HCT116 (cell line): ENCODE measurements around the gene CAMK2N2. TPM values are rescaled to one million over a fixed set of nuclear protein-coding genes. Genes with fewer than 3 reads are reported as not detected.

Experiments
- ATAC-seq: fragments of 200-7000 bp; cut with Tn5 transposase; 2 replicates; pipeline ENCODE4 v1.9.1; 2020; ENCODE audit warnings: mild to moderate bottlenecking, moderate library complexity
- BruUV-seq: library from RNA; stranded (reverse); fragments of 400-500 nt; replicated peaks from 2 replicates; lab custom pipeline; 2021; lab: Mats Ljungman, UMichigan
- CTCF ChIA-PET: fragments of 300-600 bp; sonication (Branson Sonifier 250); formaldehyde crosslinking; loops from one replicate; lab custom pipeline; 2021; ENCODE audit warnings: antibody characterized with exemption; lab: Charles Lee
- POLR2A ChIA-PET: fragments of 300-600, 350-600 bp; sonication (Branson Sonifier 250); formaldehyde crosslinking; loops from one replicate; lab custom pipeline; 2021; ENCODE audit warnings: antibody characterized with exemption; lab: Charles Lee
- RAD21 ChIA-PET, 2 experiments: fragments of 300-600 bp; sonication (Branson Sonifier 250); formaldehyde crosslinking; loops; one replicate each; lab custom pipeline; 2023; ENCODE audit warnings: low total read pairs in 2 of 2; ENCODE audit not compliant: uncharacterized antibody in 2 of 2, unreplicated experiment in 2 of 2, low non-redundant PET in 1 of 2; lab: Charles Lee
- DNase-seq: peaks from one replicate; pipeline ENCODE4 v3.0.0-alpha.2; 2010; ENCODE audit warnings: low read depth, low spot score
- H2AFZ ChIP-seq: fragments of 200-600 bp; shearing (Covaris generic), sonication (generic); 2 replicates; pipeline ENCODE4 v1.6.1; 2017; ENCODE audit warnings: low read depth, mixed run types, mixed read lengths, antibody characterized with exemption, low read length; ENCODE audit not compliant: poor library complexity, severe bottlenecking
- H3K27ac ChIP-seq: 2 replicates; pipeline ENCODE4 v1.5.1; 2012; ENCODE audit warnings: low read depth, low read length
- H3K27me3 ChIP-seq: fragments of 200-600 bp; sonication (generic); 2 replicates; pipeline ENCODE4 v1.6.1; 2016; ENCODE audit warnings: mixed run types, low read length, mixed read lengths; ENCODE audit not compliant: insufficient read depth
- H3K36me3 ChIP-seq, 2 experiments: fragments of 200-500 bp in 1 of 2; fragments of 200-600 bp in 1 of 2; sonication (Bioruptor generic) in 1 of 2; sonication (generic) in 1 of 2; 2 replicates each; pipeline versions ENCODE4 v1.5.1 to v1.6.1; 2014 to 2016; ENCODE audit warnings: low read length in 2 of 2, inconsistent platforms in 1 of 2, mixed read lengths in 1 of 2, mixed run types in 1 of 2; ENCODE audit not compliant: insufficient read depth in 2 of 2, control insufficient read depth in 1 of 2
- H3K4me1 ChIP-seq, 2 experiments: fragments of 200-600 bp in 1 of 2; sonication (generic) in 1 of 2; 2 replicates each; pipeline versions ENCODE4 v1.5.1 to v1.6.1; 2012 to 2017; ENCODE audit warnings: low read length in 2 of 2, inconsistent platforms in 1 of 2, mild to moderate bottlenecking in 1 of 2, mixed read lengths in 1 of 2, mixed run types in 1 of 2, moderate library complexity in 1 of 2; ENCODE audit not compliant: insufficient read depth in 2 of 2, control insufficient read depth in 1 of 2
- H3K4me2 ChIP-seq: fragments of 200-600 bp; sonication (generic); 2 replicates; pipeline ENCODE4 v1.6.1; 2017; ENCODE audit warnings: mixed run types, low read length, mixed read lengths
- H3K4me3 ChIP-seq, 2 experiments: fragments of 200-600 bp in 1 of 2; sonication (generic) in 1 of 2; replicated peaks in 1 of 2; 2 replicates each; pipeline ENCODE4 v1.5.1; 2011 to 2016; ENCODE audit warnings: low read length in 2 of 2, control low read depth in 1 of 2, low read depth in 1 of 2, mild to moderate bottlenecking in 1 of 2, mixed read lengths in 1 of 2, mixed run types in 1 of 2
- H3K79me2 ChIP-seq: fragments of 200-600 bp; sonication (generic); 2 replicates; pipeline ENCODE4 v1.6.1; 2017; ENCODE audit warnings: mild to moderate bottlenecking, mixed run types, low read length, moderate library complexity, mixed read lengths; ENCODE audit not compliant: insufficient read depth
- H3K9ac ChIP-seq: fragments of 200-600 bp; sonication (generic); 2 replicates; pipeline ENCODE4 v1.6.1; 2016; ENCODE audit warnings: low read length, mixed read lengths
- H3K9me2 ChIP-seq: fragments of 200-600 bp; sonication (generic), shearing (Covaris generic); 2 replicates; pipeline ENCODE4 v1.6.1; 2017; ENCODE audit warnings: mixed run types, mild to moderate bottlenecking, moderate library complexity; ENCODE audit not compliant: insufficient read depth
- H3K9me3 ChIP-seq, 2 experiments: fragments of 200-500 bp in 1 of 2; fragments of 200-600 bp in 1 of 2; sonication (Bioruptor generic) in 1 of 2; sonication (generic) in 1 of 2; 2 replicates each; pipeline ENCODE4 v1.6.1; 2014 to 2017; ENCODE audit warnings: low read length in 2 of 2, mixed read lengths in 2 of 2, inconsistent platforms in 1 of 2, low read depth in 1 of 2, mild to moderate bottlenecking in 1 of 2, mixed run types in 1 of 2, moderate library complexity in 1 of 2; ENCODE audit not compliant: control insufficient read depth in 1 of 2, insufficient read depth in 1 of 2
- H4K20me1 ChIP-seq: fragments of 200-600 bp; sonication (generic), shearing (Covaris generic); 2 replicates; pipeline ENCODE4 v1.6.1; 2017; ENCODE audit warnings: mixed run types, mild to moderate bottlenecking, moderate library complexity; ENCODE audit not compliant: insufficient read depth
- CEBPB ChIP-seq: IDR thresholded peaks from 2 replicates; pipeline ENCODE4 v1.6.1; 2012; ENCODE audit warnings: low read depth
- EGR1 ChIP-seq: IDR thresholded peaks from 2 replicates; pipeline ENCODE4 v1.6.1; 2012; ENCODE audit warnings: low read depth
- ELF1 ChIP-seq: IDR thresholded peaks from 2 replicates; pipeline ENCODE4 v1.6.1; 2012; ENCODE audit warnings: low read depth, borderline replicate concordance
- FOSL1 ChIP-seq: IDR thresholded peaks from 2 replicates; pipeline ENCODE4 v1.6.1; 2012; ENCODE audit warnings: low read depth
- POLR2A ChIP-seq: IDR thresholded peaks from 2 replicates; pipeline ENCODE4 v1.7.0; 2011; ENCODE audit warnings: borderline replicate concordance; ENCODE audit not compliant: insufficient read depth, insufficient read length; ENCODE audit errors: extremely low read depth
- RAD21 ChIP-seq: IDR thresholded peaks from 2 replicates; pipeline ENCODE4 v1.6.1; 2012; ENCODE audit warnings: low read depth, mild to moderate bottlenecking
- SRF ChIP-seq: IDR thresholded peaks from 2 replicates; pipeline ENCODE4 v1.6.1; 2012; ENCODE audit warnings: low read depth
- TCF7L2 ChIP-seq: IDR thresholded peaks from 2 replicates; pipeline ENCODE4 v1.7.0; 2011; ENCODE audit warnings: borderline replicate concordance, inconsistent platforms; ENCODE audit not compliant: insufficient read depth, insufficient read length; ENCODE audit errors: extremely low read depth
- intact Hi-C: fragments of 100-400 bp; cut with micrococcal nuclease; formaldehyde crosslinking; loops from 2 replicates; pipeline ENCODE4 v1.10.0; 2022
- total RNA-seq: library from RNA; stranded (reverse); gene quantifications from one replicate; pipeline ENCODE4 v1.2.1, GENCODE V29; 2021; ENCODE audit not compliant: unreplicated experiment
- TF ChIP-seq, protein P1 (sequence below), 3 experiments: fragments of 200-600 bp in 1 of 3; sonication (generic) in 1 of 3; IDR thresholded peaks in 2 of 3; conservative IDR thresholded peaks in 1 of 3; 2 replicates each; pipeline ENCODE4 v1.5.1; 2012 to 2017; ENCODE audit warnings: low read depth in 2 of 3, low read length in 2 of 3, antibody characterized with exemption in 1 of 3, borderline replicate concordance in 1 of 3, control low read depth in 1 of 3, mild to moderate bottlenecking in 1 of 3, mixed read lengths in 1 of 3, mixed run types in 1 of 3, moderate library complexity in 1 of 3; ENCODE audit not compliant: insufficient read depth in 1 of 3
- TF ChIP-seq, protein P2 (sequence below): IDR thresholded peaks from 2 replicates; pipeline ENCODE4 v1.6.1; 2012; ENCODE audit warnings: low read depth
- TF ChIP-seq, protein P3 (sequence below): IDR thresholded peaks from 2 replicates; pipeline ENCODE4 v1.6.1; 2011; ENCODE audit warnings: mild to moderate bottlenecking, low read length, moderate library complexity; ENCODE audit not compliant: insufficient replicate concordance; ENCODE audit errors: extremely low read depth

The CAMK2N2 gene
- total RNA-seq, 1 experiment from 2014 or later, result 5.1 TPM

DNA sequence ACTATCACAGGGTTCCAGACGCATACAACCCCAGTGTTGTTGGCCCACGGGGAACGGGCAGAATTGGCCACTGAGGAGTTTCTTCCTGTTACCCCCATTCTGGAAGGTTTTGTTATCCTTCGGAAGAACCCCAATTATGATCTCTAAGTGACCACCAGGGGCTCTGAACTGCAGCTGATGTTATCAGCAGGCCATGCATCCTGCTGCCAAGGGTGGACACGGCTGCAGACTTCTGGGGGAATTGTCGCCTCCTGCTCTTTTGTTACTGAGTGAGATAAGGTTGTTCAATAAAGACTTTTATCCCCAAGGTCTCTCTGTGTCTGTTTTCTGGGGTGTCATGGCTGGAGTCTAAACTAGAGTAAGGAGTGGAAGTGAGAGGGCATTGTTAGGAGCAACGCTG, 47.4 kb upstream of the CAMK2N2 start:
- no peaks in the 10 kb centered on the region for H3K9me2 ChIP-seq
- peaks cover 0 to 2% of the 10 kb centered on the region in 2 experiments; a peak in 3 of 4 replicates for H3K4me1 ChIP-seq
- CTCF ChIA-PET, result no interaction called here
- peaks cover 37 to 44% of the 10 kb centered on the region in 2 experiments for H3K36me3 ChIP-seq
- no peaks in the 10 kb centered on the region for H3K27me3 ChIP-seq
- H3K9ac ChIP-seq, result no peak overlapping the region
- no peaks in the 10 kb centered on the region for H3K9me3 ChIP-seq
- no TSS peak for BruUV-seq
- intact Hi-C loops, result no loop called here
- no peak for TF ChIP-seq TCF7L2
- TF ChIP-seq, protein P1, sequence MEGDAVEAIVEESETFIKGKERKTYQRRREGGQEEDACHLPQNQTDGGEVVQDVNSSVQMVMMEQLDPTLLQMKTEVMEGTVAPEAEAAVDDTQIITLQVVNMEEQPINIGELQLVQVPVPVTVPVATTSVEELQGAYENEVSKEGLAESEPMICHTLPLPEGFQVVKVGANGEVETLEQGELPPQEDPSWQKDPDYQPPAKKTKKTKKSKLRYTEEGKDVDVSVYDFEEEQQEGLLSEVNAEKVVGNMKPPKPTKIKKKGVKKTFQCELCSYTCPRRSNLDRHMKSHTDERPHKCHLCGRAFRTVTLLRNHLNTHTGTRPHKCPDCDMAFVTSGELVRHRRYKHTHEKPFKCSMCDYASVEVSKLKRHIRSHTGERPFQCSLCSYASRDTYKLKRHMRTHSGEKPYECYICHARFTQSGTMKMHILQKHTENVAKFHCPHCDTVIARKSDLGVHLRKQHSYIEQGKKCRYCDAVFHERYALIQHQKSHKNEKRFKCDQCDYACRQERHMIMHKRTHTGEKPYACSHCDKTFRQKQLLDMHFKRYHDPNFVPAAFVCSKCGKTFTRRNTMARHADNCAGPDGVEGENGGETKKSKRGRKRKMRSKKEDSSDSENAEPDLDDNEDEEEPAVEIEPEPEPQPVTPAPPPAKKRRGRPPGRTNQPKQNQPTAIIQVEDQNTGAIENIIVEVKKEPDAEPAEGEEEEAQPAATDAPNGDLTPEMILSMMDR (IDR thresholded peaks at IDR 0.05 in 2 of 3, conservative IDR thresholded peaks at IDR 0.05 in 1 of 3; ENCODE audit: borderline replicate concordance in 1 of 3, insufficient read depth in 1 of 3, low read depth in 2 of 3, low read length in 2 of 3), result peak in 1 of 3 experiments; percentile 19; a peak in 1 of 6 replicates
- POLR2A ChIA-PET, result no interaction called here
- no peaks in the 10 kb centered on the region for H4K20me1 ChIP-seq
- RAD21 ChIA-PET, result no interaction called here
- ATAC-seq, result no peak
- DNase-seq, result no peak
- peaks cover 9% of the 10 kb centered on the region; the same call in 1 of the 2 replicates for H3K79me2 ChIP-seq
- H3K4me3 ChIP-seq, result no peak overlapping the region
- H2AFZ ChIP-seq, result no peak overlapping the region
- H3K27ac ChIP-seq, result no peak overlapping the region
- H3K4me2 ChIP-seq, result no peak overlapping the region

DNA sequence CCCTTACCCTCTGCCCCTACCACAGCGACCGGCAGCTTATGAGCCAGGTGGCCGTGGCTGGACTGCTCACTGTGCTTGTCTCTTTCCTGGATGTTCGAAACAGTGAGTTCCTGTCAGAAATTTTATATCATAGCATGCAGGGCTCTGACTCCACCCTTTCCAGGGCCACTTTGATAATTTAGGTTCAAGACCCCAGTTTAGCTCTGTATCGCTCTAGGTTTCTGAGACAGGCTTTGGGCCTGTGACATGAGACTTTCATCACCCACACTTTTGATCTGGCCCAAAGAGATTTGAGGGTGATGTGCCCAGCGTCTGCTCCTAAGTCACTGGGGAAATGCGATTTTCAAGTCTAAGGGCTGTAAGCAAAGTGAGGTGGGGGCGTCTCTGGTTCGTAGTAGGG, 46.6 kb upstream of the CAMK2N2 start:
- Histone ChIP-seq H3K4me2 (no peak overlapping the region), H3K4me1 (no peaks in the 10 kb centered on the region), H3K4me3 (no peak overlapping the region), H3K36me3 (peaks cover 46 to 52% of the 10 kb centered on the region in 2 experiments), H3K27ac (no peak overlapping the region), H3K9me3 (no peaks in the 10 kb centered on the region), H2AFZ (no peak overlapping the region), H3K79me2 (peaks cover 18% of the 10 kb centered on the region; the same call in 1 of the 2 replicates), H3K27me3 (no peaks in the 10 kb centered on the region), H3K9ac (no peak overlapping the region), H3K9me2 (no peaks in the 10 kb centered on the region), H4K20me1 (no peaks in the 10 kb centered on the region)
- no TSS peak for BruUV-seq
- no peak for ATAC-seq
- intact Hi-C loops, result no loop called here
- RAD21 ChIA-PET, result no interaction called here
- no peak for DNase-seq
- CTCF ChIA-PET, result no interaction called here
- POLR2A ChIA-PET, result no interaction called here
- TF ChIP-seq, protein P2, sequence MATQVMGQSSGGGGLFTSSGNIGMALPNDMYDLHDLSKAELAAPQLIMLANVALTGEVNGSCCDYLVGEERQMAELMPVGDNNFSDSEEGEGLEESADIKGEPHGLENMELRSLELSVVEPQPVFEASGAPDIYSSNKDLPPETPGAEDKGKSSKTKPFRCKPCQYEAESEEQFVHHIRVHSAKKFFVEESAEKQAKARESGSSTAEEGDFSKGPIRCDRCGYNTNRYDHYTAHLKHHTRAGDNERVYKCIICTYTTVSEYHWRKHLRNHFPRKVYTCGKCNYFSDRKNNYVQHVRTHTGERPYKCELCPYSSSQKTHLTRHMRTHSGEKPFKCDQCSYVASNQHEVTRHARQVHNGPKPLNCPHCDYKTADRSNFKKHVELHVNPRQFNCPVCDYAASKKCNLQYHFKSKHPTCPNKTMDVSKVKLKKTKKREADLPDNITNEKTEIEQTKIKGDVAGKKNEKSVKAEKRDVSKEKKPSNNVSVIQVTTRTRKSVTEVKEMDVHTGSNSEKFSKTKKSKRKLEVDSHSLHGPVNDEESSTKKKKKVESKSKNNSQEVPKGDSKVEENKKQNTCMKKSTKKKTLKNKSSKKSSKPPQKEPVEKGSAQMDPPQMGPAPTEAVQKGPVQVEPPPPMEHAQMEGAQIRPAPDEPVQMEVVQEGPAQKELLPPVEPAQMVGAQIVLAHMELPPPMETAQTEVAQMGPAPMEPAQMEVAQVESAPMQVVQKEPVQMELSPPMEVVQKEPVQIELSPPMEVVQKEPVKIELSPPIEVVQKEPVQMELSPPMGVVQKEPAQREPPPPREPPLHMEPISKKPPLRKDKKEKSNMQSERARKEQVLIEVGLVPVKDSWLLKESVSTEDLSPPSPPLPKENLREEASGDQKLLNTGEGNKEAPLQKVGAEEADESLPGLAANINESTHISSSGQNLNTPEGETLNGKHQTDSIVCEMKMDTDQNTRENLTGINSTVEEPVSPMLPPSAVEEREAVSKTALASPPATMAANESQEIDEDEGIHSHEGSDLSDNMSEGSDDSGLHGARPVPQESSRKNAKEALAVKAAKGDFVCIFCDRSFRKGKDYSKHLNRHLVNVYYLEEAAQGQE, result no peak
- no peak for TF ChIP-seq SRF
- TF ChIP-seq EGR1, result no peak
- TF ChIP-seq ELF1, result no peak
- TF ChIP-seq, protein P3, sequence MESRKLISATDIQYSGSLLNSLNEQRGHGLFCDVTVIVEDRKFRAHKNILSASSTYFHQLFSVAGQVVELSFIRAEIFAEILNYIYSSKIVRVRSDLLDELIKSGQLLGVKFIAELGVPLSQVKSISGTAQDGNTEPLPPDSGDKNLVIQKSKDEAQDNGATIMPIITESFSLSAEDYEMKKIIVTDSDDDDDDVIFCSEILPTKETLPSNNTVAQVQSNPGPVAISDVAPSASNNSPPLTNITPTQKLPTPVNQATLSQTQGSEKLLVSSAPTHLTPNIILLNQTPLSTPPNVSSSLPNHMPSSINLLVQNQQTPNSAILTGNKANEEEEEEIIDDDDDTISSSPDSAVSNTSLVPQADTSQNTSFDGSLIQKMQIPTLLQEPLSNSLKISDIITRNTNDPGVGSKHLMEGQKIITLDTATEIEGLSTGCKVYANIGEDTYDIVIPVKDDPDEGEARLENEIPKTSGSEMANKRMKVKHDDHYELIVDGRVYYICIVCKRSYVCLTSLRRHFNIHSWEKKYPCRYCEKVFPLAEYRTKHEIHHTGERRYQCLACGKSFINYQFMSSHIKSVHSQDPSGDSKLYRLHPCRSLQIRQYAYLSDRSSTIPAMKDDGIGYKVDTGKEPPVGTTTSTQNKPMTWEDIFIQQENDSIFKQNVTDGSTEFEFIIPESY, result no peak
- TF ChIP-seq TCF7L2, result no peak
- no peak for TF ChIP-seq RAD21
- no peak for TF ChIP-seq CEBPB
- no peak for TF ChIP-seq FOSL1
- TF ChIP-seq POLR2A, result no peak
